ENCODE results near the gene PXMP4.

Gene PXMP4, protein sequence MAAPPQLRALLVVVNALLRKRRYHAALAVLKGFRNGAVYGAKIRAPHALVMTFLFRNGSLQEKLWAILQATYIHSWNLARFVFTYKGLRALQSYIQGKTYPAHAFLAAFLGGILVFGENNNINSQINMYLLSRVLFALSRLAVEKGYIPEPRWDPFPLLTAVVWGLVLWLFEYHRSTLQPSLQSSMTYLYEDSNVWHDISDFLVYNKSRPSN

DNA sequence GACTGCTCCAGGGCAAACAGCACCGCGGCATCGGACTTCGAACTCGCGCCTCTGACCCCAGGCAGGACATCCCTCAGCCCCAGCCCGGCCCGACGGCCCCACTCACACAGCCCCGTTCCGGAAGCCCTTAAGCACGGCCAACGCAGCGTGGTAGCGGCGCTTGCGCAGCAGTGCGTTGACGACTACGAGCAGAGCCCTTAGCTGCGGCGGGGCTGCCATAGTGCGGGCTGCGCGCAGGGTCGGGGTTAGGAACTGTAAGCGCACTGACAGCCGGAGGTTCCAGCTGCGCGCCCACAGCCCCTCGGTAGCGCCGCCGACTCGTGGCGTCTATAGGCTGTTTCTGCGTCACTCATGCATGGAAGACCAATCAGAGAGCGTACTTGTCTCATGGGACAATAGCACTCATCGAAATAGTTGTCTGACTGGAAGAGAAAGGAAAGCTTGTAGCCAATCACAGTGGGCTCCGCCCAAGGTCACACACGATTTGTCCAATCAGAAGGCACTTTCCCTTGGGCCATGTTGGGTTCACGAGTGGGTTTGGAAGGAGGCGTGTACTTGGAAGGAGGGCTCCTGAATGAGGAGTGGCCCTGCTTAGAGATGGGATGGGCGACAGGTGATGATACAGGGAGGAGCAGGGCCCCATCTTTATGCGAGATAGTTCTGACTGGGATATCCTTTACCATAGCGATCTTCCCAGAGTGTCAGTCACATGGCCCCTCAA, at the start of gene PXMP4:
PXMP4 (minus strand) TSS at position 322 of the 721 bp plus-strand sequence; CDS start at position 219, 103 bp downstream.
- peak within 1 kb of the TSS; percentile 81 for H3K4me3 ChIP-seq (ENCODE audit: low read depth, low read length)
- in situ Hi-C loops (cut with HindIII; ENCODE audit: low sequenced_read_pairs) = no loop called here
- DNase-seq (ENCODE audit: low read depth) = peak; percentile 96
- TF ChIP-seq, protein P1, sequence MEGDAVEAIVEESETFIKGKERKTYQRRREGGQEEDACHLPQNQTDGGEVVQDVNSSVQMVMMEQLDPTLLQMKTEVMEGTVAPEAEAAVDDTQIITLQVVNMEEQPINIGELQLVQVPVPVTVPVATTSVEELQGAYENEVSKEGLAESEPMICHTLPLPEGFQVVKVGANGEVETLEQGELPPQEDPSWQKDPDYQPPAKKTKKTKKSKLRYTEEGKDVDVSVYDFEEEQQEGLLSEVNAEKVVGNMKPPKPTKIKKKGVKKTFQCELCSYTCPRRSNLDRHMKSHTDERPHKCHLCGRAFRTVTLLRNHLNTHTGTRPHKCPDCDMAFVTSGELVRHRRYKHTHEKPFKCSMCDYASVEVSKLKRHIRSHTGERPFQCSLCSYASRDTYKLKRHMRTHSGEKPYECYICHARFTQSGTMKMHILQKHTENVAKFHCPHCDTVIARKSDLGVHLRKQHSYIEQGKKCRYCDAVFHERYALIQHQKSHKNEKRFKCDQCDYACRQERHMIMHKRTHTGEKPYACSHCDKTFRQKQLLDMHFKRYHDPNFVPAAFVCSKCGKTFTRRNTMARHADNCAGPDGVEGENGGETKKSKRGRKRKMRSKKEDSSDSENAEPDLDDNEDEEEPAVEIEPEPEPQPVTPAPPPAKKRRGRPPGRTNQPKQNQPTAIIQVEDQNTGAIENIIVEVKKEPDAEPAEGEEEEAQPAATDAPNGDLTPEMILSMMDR (IDR thresholded peaks at IDR 0.05; ENCODE audit: low read depth, low read length, missing control alignments) = no peak

DNA sequence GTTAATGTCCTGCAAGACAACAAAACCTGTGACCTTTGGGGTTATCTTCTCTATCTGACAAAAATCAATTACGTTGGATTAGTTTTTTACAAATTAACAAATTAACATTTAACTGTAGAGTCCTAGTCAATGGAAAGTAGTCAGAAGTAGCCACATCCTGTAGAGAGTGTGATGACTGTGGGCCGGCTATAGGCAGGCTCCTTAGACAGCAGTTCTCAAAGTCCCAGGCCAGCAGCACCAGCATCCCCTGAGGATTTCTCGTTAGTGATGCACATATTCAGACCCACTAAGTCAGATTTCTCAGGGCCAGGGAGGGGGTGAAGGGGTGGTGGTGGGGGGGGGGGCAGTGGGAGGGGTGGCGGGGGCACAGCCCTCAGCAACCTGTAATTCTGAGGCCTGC, 48.9 kb upstream of the PXMP4 start:
- H3K4me3 ChIP-seq (ENCODE audit: low read depth, low read length) = no peak overlapping the region
- TF ChIP-seq, protein P1 (IDR thresholded peaks at IDR 0.05; ENCODE audit: low read depth, low read length, missing control alignments) = no peak
- DNase-seq (ENCODE audit: low read depth) = no peak
- in situ Hi-C loops (cut with HindIII; ENCODE audit: low sequenced_read_pairs) = no loop called here

DNA sequence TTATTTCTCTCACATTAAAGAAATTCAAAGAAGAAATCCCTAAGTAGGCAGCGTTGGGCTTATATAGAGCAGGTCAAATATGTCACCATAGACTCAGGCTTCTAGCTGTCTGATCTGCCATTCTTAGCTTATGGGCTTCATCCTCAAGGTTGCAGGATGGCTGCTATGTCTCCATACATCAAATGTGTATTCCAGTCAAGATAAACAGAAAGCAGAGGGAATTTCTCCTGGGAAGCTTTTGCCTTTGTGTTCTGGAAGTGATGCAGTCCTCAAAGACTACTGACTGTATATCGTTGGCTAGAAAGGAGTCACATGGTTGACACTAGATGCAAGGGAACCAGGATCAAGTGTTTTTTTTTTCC, 47.6 kb upstream of the PXMP4 start:
- in situ Hi-C loops (cut with HindIII; ENCODE audit: low sequenced_read_pairs) = no loop called here
- H3K4me3 ChIP-seq (ENCODE audit: low read depth, low read length) = no peak overlapping the region
- TF ChIP-seq, protein P1 (IDR thresholded peaks at IDR 0.05; ENCODE audit: low read depth, low read length, missing control alignments) = no peak
- no peak for DNase-seq (ENCODE audit: low read depth)

DNA sequence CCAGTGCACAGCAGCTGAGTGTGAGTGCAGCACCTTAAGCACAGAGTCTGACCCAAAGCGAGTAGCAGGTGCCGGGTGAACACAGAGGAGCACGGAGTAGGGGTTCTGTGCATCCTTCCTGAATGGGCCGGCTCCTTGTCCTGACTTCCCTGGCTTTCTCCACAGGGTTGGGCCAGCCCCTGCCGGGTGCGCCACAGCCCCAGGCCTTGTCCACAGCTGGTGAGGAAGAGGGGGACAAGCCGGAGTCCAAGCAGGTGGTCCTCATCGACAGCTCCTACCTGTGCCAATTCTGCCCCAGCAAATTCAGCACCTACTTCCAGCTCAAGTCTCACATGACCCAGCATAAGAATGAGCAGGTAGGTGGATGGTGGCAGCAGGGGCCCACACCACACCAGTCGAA, 46.6 kb upstream of the PXMP4 start:
- no peak for DNase-seq (ENCODE audit: low read depth)
- in situ Hi-C loops (cut with HindIII; ENCODE audit: low sequenced_read_pairs) = no loop called here
- H3K4me3 ChIP-seq (ENCODE audit: low read depth, low read length) = no peak overlapping the region
- TF ChIP-seq, protein P1 (IDR thresholded peaks at IDR 0.05; ENCODE audit: low read depth, low read length, missing control alignments) = no peak

DNA sequence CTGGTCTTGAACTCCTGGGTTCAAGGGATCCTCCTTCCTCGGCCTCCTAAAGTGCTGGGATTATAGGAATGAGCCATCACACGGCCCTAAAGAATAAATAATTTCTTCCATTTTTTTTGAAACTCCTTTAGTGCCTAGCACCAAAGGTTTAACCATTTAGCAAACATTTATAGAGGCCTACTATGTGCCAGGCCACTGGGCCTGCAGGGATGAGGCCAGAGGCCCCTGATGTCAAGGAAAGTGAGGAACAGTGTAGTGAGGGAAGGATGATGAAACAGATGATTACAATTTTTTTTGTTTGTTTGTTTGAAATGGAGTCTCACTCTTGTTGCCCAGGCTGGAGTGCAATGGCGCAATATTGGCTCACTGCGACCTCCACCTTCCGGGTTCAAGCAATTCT, 45.5 kb upstream of the PXMP4 start:
- TF ChIP-seq, protein P1 (IDR thresholded peaks at IDR 0.05; ENCODE audit: low read depth, low read length, missing control alignments) = no peak
- H3K4me3 ChIP-seq (ENCODE audit: low read depth, low read length) = no peak overlapping the region
- in situ Hi-C loops (cut with HindIII; ENCODE audit: low sequenced_read_pairs) = no loop called here
- no peak for DNase-seq (ENCODE audit: low read depth)

DNA sequence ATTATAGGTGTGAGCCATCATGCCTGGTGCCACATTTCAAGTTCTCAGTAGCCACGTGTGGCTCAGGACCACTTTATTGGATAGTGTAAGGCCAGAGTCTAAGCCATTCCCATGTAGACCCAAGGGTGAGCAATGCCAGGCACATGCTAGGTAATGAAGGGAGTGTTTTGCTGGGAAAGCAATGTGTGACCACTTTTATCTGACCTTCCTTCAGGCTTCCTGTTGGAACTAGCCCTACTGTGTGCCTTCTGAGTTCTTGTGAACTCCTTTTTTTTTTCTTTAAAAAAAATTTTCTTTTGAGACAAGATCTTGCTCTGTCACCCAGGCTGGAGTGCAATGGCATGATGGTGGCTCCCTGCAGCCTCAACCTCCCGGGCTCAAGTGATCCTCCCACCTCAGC, 45.0 kb upstream of the PXMP4 start:
- no peak for DNase-seq (ENCODE audit: low read depth)
- TF ChIP-seq, protein P1 (IDR thresholded peaks at IDR 0.05; ENCODE audit: low read depth, low read length, missing control alignments) = no peak
- no peak overlapping the region for H3K4me3 ChIP-seq (ENCODE audit: low read depth, low read length)
- in situ Hi-C loops (cut with HindIII; ENCODE audit: low sequenced_read_pairs) = no loop called here

Data from astrocyte of the cerebellum (primary cell).